Keratinocyte (primary cell): ENCODE results near the gene EBF3. TPM values are rescaled to one million over a fixed set of nuclear protein-coding genes. Genes with fewer than 3 reads are reported as not detected.

Experiments used
- DNase-seq: peaks from one replicate; pipeline ENCODE4 v3.0.0-alpha.2; 2011; ENCODE audit warnings: low read depth, missing footprints, low spot score
- FAIRE-seq: peaks from 2 replicates; lab custom pipeline; 2011; peaks lifted over from hg19 to GRCh38; lab: Jason Lieb, UNC
- H2AFZ ChIP-seq: 2 replicates; pipeline ENCODE4 v1.6.0; 2012; ENCODE audit warnings: low read length, control low read depth, inconsistent platforms; ENCODE audit not compliant: control insufficient read depth
- H3K27ac ChIP-seq: 2 replicates; pipeline ENCODE4 v1.5.1; 2011; ENCODE audit warnings: low read length; ENCODE audit not compliant: control insufficient read depth, insufficient read depth
- H3K27me3 ChIP-seq: 3 replicates; pipeline ENCODE4 v1.6.0; 2011; ENCODE audit warnings: low read length; ENCODE audit not compliant: control insufficient read depth, insufficient read depth; ENCODE audit errors: extremely low read depth
- H3K36me3 ChIP-seq, 2 experiments: 2 replicates in 1 of 2; 3 replicates in 1 of 2; pipeline ENCODE4 v1.5.1; 2011; ENCODE audit warnings: low read length in 2 of 2, mild to moderate bottlenecking in 1 of 2; ENCODE audit not compliant: control insufficient read depth in 2 of 2, insufficient read depth in 2 of 2; ENCODE audit errors: extremely low read depth in 1 of 2
- H3K4me1 ChIP-seq: 3 replicates; pipeline ENCODE4 v1.5.1; 2011; ENCODE audit warnings: low read length; ENCODE audit not compliant: control insufficient read depth, insufficient read depth; ENCODE audit errors: extremely low read depth
- H3K4me2 ChIP-seq: 3 replicates; pipeline ENCODE4 v1.6.0; 2011; ENCODE audit warnings: low read depth, low read length; ENCODE audit not compliant: control insufficient read depth, insufficient read depth; ENCODE audit errors: extremely low read depth
- H3K4me3 ChIP-seq, 3 experiments: fragments of 200-600 bp in 1 of 3; sonication (generic) in 1 of 3; 2 replicates in 2 of 3; 3 replicates in 1 of 3; pipeline ENCODE4 v1.5.1; 2011 to 2016; ENCODE audit warnings: low read length in 3 of 3, mild to moderate bottlenecking in 3 of 3, control low read depth in 2 of 3, inconsistent platforms in 1 of 3, low read depth in 1 of 3, mixed read lengths in 1 of 3, mixed run types in 1 of 3, moderate library complexity in 1 of 3; ENCODE audit not compliant: control insufficient read depth in 2 of 3, insufficient read depth in 2 of 3; ENCODE audit errors: extremely low read depth in 1 of 3
- H3K79me2 ChIP-seq: 2 replicates; pipeline ENCODE4 v1.6.0; 2012; ENCODE audit warnings: low read length; ENCODE audit not compliant: control insufficient read depth, insufficient read depth
- H3K9ac ChIP-seq: 3 replicates; pipeline ENCODE4 v1.6.0; 2011; ENCODE audit warnings: low read length; ENCODE audit not compliant: control insufficient read depth, insufficient read depth; ENCODE audit errors: extremely low read depth
- H3K9me1 ChIP-seq: 3 replicates; pipeline ENCODE4 v1.6.0; 2011; ENCODE audit warnings: low read length; ENCODE audit not compliant: control insufficient read depth, insufficient read depth; ENCODE audit errors: extremely low read depth
- H3K9me3 ChIP-seq: 2 replicates; pipeline ENCODE4 v1.5.1; 2012; ENCODE audit warnings: low read depth, low read length; ENCODE audit not compliant: control insufficient read depth
- H4K20me1 ChIP-seq: 3 replicates; pipeline ENCODE4 v1.6.0; 2011; ENCODE audit warnings: low read length; ENCODE audit not compliant: control insufficient read depth, insufficient read depth; ENCODE audit errors: extremely low read depth
- CTCF ChIP-seq, 3 experiments: IDR thresholded peaks in 1 of 3; conservative IDR thresholded peaks in 1 of 3; optimal IDR thresholded peaks in 1 of 3; 2 replicates in 2 of 3; 3 replicates in 1 of 3; pipeline versions ENCODE3 to v1.5.1; 2011; ENCODE audit warnings: low read length in 3 of 3, mild to moderate bottlenecking in 3 of 3, moderate library complexity in 2 of 3, control low read depth in 1 of 3, inconsistent platforms in 1 of 3; ENCODE audit not compliant: insufficient read depth in 2 of 3; ENCODE audit errors: extremely low read depth in 1 of 3
- EZH2 ChIP-seq: IDR thresholded peaks from one replicate; pipeline ENCODE4 v1.6.1; 2012; ENCODE audit warnings: inconsistent platforms, mild to moderate bottlenecking, low read length, moderate library complexity
- dilution Hi-C: fragments of 300-500 bp; cut with MboI; formaldehyde crosslinking; loops from one replicate; pipeline ENCODE4 v1.7.0; 2020; ENCODE audit warnings: low sequenced_read_pairs; ENCODE audit not compliant: extremely low pct_ligation_motif_present
- polyA plus RNA-seq, 5 experiments: library from polyadenylated mRNA; depleted of rRNA in 3 of 5; stranded (reverse) in 3 of 5; stranded (forward) in 1 of 5; unstranded in 1 of 5; fragments of >200 nt; gene quantifications; 1 replicate in 1 of 5; 2 replicates in 3 of 5; 3 replicates in 1 of 5; pipeline versions ENCODE4 v1.2.1 to v1.2.3, GENCODE V29; 2011 to 2012; ENCODE audit warnings: missing spikeins in 2 of 5, low read depth in 1 of 5, low replicate concordance in 1 of 5

The EBF3 gene
- polyA plus RNA-seq, 1 donor (not counting 4 experiments of a cell fraction or from before 2014, with no cell fraction given), result not detected

- Histone ChIP-seq H4K20me1 (no peaks in the 10 kb centered on the region), H3K36me3 (no peaks in the 10 kb centered on the region), H3K9me3 (peaks cover 4% of the 10 kb centered on the region), H3K4me1 (no peaks in the 10 kb centered on the region), H3K9me1 (no peaks in the 10 kb centered on the region), H3K4me3 (no peak overlapping the region), H3K4me2 (no peak overlapping the region), H3K9ac (no peak overlapping the region), H3K27ac (no peak overlapping the region), H3K79me2 (no peaks in the 10 kb centered on the region), H3K27me3 (no peaks in the 10 kb centered on the region), H2AFZ (no peak overlapping the region)
- DNase-seq (no peak), FAIRE-seq (no peak)
- TF ChIP-seq EZH2, result no peak
- TF ChIP-seq CTCF (optimal IDR thresholded peaks at IDR 0.05 in 1 of 3, IDR thresholded peaks at IDR 0.05 in 1 of 3, conservative IDR thresholded peaks at IDR 0.05 in 1 of 3; ENCODE audit: extremely low read depth in 1 of 3, insufficient read depth in 2 of 3, low read length in 3 of 3), result no peak
- dilution Hi-C loops, result no loop called here
These were observed 47.5 kb downstream of the EBF3 start for GRCh38 chr10:129916506-129916995.

- Histone ChIP-seq H3K9me1 (no peaks in the 10 kb centered on the region), H3K36me3 (no peaks in the 10 kb centered on the region), H3K4me3 (no peak overlapping the region), H3K9me3 (peaks cover 1% of the 10 kb centered on the region), H3K4me1 (no peaks in the 10 kb centered on the region), H3K27ac (no peak overlapping the region), H4K20me1 (no peaks in the 10 kb centered on the region), H3K9ac (no peak overlapping the region), H3K27me3 (no peaks in the 10 kb centered on the region), H3K4me2 (no peak overlapping the region), H3K79me2 (no peaks in the 10 kb centered on the region), H2AFZ (no peak overlapping the region)
- no peak for DNase-seq
- dilution Hi-C loops, result no loop called here
- TF ChIP-seq EZH2, result no peak
- no peak for TF ChIP-seq CTCF (optimal IDR thresholded peaks at IDR 0.05 in 1 of 3, IDR thresholded peaks at IDR 0.05 in 1 of 3, conservative IDR thresholded peaks at IDR 0.05 in 1 of 3; ENCODE audit: extremely low read depth in 1 of 3, insufficient read depth in 2 of 3, low read length in 3 of 3)
- FAIRE-seq, result no peak
These were observed 48.3 kb downstream of the EBF3 start for GRCh38 chr10:129915526-129916378.
